ENCODE results near the gene ITIH4.

Gene ITIH4

DNA sequence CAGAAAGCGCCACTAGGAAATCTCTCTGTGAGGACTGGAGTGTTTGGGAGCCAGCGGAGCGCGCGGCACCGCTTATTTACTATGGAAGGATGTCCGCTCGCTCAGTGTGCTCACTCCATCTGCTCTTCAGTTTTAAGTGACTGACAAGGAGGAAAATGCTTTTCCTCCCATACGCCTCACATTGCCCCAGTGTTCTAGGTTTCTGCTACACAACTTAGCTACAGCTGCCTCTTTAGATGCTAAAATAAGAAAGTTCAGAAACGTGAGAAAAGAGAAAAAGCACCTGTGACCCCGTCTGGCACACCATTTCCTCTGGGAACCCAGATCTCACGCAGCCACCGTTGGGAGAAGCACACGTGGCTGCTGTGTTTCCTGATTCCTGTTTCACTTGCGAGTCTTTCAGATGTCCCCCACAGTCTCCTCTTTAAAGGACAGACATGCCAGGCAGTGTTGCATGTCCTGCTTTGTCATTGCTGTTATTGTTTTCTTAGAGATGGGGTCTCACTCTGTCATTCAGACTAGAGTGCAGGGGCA, 16.0 kb upstream of the ITIH4 start:
- TF ChIP-seq, protein P1, sequence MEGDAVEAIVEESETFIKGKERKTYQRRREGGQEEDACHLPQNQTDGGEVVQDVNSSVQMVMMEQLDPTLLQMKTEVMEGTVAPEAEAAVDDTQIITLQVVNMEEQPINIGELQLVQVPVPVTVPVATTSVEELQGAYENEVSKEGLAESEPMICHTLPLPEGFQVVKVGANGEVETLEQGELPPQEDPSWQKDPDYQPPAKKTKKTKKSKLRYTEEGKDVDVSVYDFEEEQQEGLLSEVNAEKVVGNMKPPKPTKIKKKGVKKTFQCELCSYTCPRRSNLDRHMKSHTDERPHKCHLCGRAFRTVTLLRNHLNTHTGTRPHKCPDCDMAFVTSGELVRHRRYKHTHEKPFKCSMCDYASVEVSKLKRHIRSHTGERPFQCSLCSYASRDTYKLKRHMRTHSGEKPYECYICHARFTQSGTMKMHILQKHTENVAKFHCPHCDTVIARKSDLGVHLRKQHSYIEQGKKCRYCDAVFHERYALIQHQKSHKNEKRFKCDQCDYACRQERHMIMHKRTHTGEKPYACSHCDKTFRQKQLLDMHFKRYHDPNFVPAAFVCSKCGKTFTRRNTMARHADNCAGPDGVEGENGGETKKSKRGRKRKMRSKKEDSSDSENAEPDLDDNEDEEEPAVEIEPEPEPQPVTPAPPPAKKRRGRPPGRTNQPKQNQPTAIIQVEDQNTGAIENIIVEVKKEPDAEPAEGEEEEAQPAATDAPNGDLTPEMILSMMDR (IDR thresholded peaks at IDR 0.05; ENCODE audit: low read depth, low read length, missing control alignments), result no peak
- in situ Hi-C loops (cut with HindIII; ENCODE audit: low sequenced_read_pairs), result no loop called here
- no peak overlapping the region for H3K4me3 ChIP-seq (ENCODE audit: low read depth, low read length)
- no peak for DNase-seq (ENCODE audit: low read depth)

DNA sequence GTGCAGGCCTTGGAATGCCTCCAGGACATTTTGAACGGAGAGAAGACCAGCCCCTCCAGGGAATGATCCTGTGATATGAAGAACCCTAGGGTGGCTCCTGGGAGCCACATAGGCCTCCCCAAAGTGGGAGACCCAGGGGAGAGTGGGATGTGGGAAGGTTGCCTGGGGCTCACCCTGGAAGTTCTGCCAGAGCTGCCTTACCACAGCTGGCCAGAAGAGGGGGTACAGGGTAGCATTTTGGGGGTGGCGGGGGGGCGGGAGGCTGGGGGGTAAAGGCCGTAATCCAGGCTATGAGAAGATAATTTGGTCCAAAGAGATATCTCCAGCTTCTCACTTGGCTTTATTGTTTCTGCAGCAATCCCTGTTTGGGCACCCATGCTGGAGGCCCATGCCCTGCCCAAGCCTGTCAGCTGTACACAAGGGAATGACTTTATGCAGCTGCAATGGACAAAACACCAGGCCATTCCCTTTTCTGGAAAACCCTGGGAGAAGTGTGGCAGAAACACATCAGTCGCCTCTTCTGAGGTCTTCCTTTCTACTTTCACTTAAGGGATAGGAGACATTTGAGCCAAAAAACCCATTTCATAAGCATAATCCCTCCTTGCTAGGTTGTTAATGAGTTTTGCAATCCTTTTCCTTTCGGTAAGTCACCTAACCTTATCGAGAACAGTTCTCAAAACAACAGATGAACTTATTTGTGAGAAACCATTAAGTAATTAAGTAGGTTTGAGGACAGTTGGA, 15.4 kb upstream of the ITIH4 start:
- TF ChIP-seq, protein P1 (IDR thresholded peaks at IDR 0.05; ENCODE audit: low read depth, low read length, missing control alignments), result peak; percentile 34
- DNase-seq (ENCODE audit: low read depth), result no peak
- in situ Hi-C loops (cut with HindIII; ENCODE audit: low sequenced_read_pairs), result no loop called here
- H3K4me3 ChIP-seq (ENCODE audit: low read depth, low read length), result no peak overlapping the region

DNA sequence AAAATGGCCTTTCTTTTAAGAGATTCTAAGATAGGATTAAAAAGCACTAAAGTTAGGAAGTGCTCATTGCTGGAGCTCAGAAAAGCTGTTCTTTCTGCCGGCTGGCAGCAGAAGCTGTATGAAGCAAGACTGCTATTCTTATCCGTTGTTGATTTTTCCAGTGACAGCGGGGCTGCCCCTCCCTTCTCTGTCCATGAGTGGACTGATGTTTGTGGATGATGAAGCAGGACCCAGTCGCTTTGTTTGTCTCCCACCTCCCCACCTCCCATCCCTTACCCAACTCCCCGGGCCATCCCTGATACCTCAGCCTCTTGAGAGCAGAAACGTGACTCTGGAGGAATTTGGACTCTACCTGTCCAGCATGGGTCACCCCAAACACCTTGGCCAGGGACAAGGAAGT, 14.7 kb upstream of the ITIH4 start:
- no peak for DNase-seq (ENCODE audit: low read depth)
- H3K4me3 ChIP-seq (ENCODE audit: low read depth, low read length), result no peak overlapping the region
- in situ Hi-C loops (cut with HindIII; ENCODE audit: low sequenced_read_pairs), result no loop called here
- TF ChIP-seq, protein P1 (IDR thresholded peaks at IDR 0.05; ENCODE audit: low read depth, low read length, missing control alignments), result no peak

DNA sequence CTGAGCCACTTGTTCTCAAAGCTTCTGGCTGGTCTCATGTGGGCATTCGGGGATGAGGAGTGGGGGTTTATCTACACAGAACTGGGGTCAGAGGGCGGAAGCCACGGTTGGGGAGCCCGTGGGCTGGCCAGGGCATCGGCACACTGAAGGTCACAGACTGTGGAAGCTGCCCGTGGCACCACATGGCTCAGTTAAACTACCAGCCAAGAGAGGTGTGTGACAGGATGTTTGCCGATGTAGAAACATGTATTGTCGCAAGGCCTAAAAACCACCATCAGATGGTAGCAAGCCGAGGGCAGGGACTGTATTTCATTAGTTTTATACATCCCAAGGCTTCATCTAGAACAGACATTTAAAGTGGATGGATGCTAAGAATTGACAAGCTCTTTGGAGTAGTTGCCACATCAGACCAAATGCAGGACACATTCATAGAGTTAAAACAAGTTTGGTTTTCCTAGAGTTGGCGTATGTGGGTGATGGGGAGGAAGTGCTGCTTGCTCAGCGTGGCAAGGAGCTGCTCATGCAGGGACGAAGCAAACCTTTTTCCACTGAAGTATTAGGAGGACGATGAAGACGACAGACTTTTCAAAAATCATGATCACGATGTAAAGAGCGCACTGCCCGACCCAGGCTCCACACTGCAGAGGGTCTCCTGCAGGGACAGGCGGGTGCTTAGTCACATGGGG, 14.0 kb upstream of the ITIH4 start:
- in situ Hi-C loops (cut with HindIII; ENCODE audit: low sequenced_read_pairs), result no loop called here
- DNase-seq (ENCODE audit: low read depth), result no peak
- H3K4me3 ChIP-seq (ENCODE audit: low read depth, low read length), result no peak overlapping the region
- TF ChIP-seq, protein P1 (IDR thresholded peaks at IDR 0.05; ENCODE audit: low read depth, low read length, missing control alignments), result no peak

DNA sequence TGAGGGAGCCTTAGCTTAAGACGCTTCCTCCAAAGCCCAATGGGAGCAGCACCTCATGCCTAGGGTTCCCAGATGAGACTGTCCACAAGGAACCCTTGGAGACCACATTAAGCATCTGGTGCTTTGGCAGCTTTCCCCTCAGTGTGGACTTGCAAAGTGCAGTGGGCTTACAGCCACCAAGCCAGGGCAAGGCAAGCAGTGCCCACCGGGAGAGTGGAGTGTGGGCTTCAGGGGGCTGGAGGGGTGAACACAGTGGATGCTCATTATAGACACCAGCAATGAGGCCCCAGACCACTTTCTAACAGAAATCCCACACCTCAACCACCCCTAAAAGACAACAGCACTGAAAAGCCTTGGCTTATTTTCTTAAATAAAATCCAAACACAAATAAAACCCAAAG, 13.4 kb upstream of the ITIH4 start:
- in situ Hi-C loops (cut with HindIII; ENCODE audit: low sequenced_read_pairs), result no loop called here

DNA sequence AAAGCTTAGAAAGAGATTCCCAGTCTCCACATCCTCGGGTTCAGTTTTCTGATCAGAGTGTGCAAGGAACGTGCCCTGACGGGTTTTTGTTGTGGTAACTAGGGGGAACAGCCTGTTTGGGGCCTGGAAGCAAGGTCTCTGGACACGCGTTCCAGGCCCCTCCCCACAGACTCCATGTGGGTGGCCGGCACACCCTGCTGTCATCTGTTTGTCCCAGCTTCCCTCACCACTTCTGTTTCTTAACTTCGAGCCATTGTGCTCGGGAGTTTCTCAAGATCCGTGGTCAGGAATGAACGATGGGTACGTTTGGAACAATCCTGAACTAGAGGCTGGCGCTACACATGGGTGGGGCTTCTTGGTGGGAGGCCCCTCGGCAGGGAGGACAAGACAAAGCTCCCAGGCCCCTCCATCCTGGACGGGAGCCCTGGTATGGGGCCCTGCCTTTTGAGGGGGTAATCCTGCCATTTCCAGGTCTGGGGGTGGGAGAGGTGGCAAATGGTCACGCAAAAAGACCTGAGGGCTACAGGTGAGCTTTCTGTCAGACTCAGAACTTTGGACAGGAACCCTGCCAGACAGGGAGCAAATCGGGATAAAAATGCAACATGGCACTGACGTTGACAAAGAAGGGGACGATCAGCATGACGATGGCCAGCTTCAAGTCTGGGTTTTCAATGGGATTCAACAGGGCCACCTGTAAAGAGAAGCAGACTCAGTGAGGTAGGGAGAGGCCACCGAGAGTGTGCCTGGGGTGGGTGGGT, 12.8 kb upstream of the ITIH4 start:
- TF ChIP-seq, protein P1 (IDR thresholded peaks at IDR 0.05; ENCODE audit: low read depth, low read length, missing control alignments), result no peak
- no peak overlapping the region for H3K4me3 ChIP-seq (ENCODE audit: low read depth, low read length)
- in situ Hi-C loops (cut with HindIII; ENCODE audit: low sequenced_read_pairs), result no loop called here
- no peak for DNase-seq (ENCODE audit: low read depth)

More for the DNA sequence above, 13.4 kb upstream of the ITIH4 start:
- no peak for DNase-seq (ENCODE audit: low read depth)
- H3K4me3 ChIP-seq (ENCODE audit: low read depth, low read length), result no peak overlapping the region
- TF ChIP-seq, protein P1 (IDR thresholded peaks at IDR 0.05; ENCODE audit: low read depth, low read length, missing control alignments), result no peak

All from astrocyte of the cerebellum (primary cell).